Neural cell (in vitro differentiated cells): ENCODE data around the gene CLDN6. TPM values are rescaled to one million over a fixed set of nuclear protein-coding genes. Genes with fewer than 3 reads are reported as not detected.

ENCODE experiments used
- H2AFZ ChIP-seq: fragments of 200-600, 300-800 bp; sonication (generic), shearing (Covaris generic); 2 replicates; pipeline ENCODE4 v1.6.0; 2014; ENCODE audit warnings: low read depth, mild to moderate bottlenecking, antibody characterized with exemption, low read length, moderate library complexity
- H3F3A ChIP-seq: fragments of 200-600 bp; shearing (Covaris generic); 2 replicates; pipeline ENCODE4 v1.6.1; 2016; ENCODE audit warnings: mild to moderate bottlenecking, moderate library complexity, mixed read lengths, antibody characterized with exemption, low read length; ENCODE audit not compliant: insufficient read depth, poor library complexity, severe bottlenecking
- H3K27ac ChIP-seq: fragments of 200-600, 300-800 bp; sonication (generic), shearing (Covaris generic); 2 replicates; pipeline ENCODE4 v1.5.1; 2014; ENCODE audit warnings: mild to moderate bottlenecking, low read length, moderate library complexity
- H3K27me3 ChIP-seq: fragments of 300-800, 200-600 bp; sonication (generic), shearing (Covaris generic); 2 replicates; pipeline ENCODE4 v1.6.0; 2014; ENCODE audit warnings: mild to moderate bottlenecking, low read depth, low read length, moderate library complexity; ENCODE audit not compliant: insufficient read depth
- H3K36me3 ChIP-seq: fragments of 300-800, 200-600 bp; sonication (generic), shearing (Covaris generic); 2 replicates; pipeline ENCODE4 v1.5.1; 2014; ENCODE audit warnings: mild to moderate bottlenecking, antibody characterized with exemption, low read length, moderate library complexity; ENCODE audit not compliant: insufficient read depth
- H3K4me2 ChIP-seq: fragments of 300-800, 200-600 bp; sonication (generic), shearing (Covaris generic); 2 replicates; pipeline ENCODE4 v1.6.0; 2014; ENCODE audit warnings: mild to moderate bottlenecking, low read length
- H3K4me3 ChIP-seq: fragments of 300-800, 200-600 bp; sonication (generic), shearing (Covaris generic); 2 replicates; pipeline ENCODE4 v1.5.1; 2014; ENCODE audit warnings: mild to moderate bottlenecking, low read length, moderate library complexity
- H3K79me2 ChIP-seq: fragments of 200-600 bp; shearing (Covaris generic); replicated peaks from 2 replicates; pipeline ENCODE4 v1.6.0; 2014; ENCODE audit warnings: mild to moderate bottlenecking, low read length, moderate library complexity; ENCODE audit not compliant: insufficient read depth
- H3K9ac ChIP-seq: fragments of 300-800, 200-600 bp; sonication (generic), shearing (Covaris generic); 2 replicates; pipeline ENCODE4 v1.6.1; 2016; ENCODE audit warnings: mild to moderate bottlenecking, low read length, mixed read lengths
- H3K9me2 ChIP-seq: fragments of 200-600 bp; shearing (Covaris generic); 2 replicates; pipeline ENCODE4 v1.6.1; 2016; ENCODE audit warnings: mild to moderate bottlenecking, low read length, mixed read lengths; ENCODE audit not compliant: insufficient read depth
- H3K9me3 ChIP-seq: fragments of 200-600, 300-800 bp; sonication (generic), shearing (Covaris generic); 2 replicates; pipeline ENCODE4 v1.6.1; 2016; ENCODE audit warnings: mild to moderate bottlenecking, mixed run types, low read length, moderate library complexity, mixed read lengths
- H4K20me1 ChIP-seq: fragments of 200-600 bp; shearing (Covaris generic); 2 replicates; pipeline ENCODE4 v1.6.1; 2016; ENCODE audit warnings: mild to moderate bottlenecking, mixed run types; ENCODE audit not compliant: insufficient read depth
- EP300 ChIP-seq: fragments of 450-650 bp; conservative IDR thresholded peaks from 2 replicates; pipeline ENCODE4 v1.6.1; 2014; ENCODE audit warnings: antibody characterized with exemption, mild to moderate bottlenecking, moderate library complexity; ENCODE audit not compliant: poor library complexity, severe bottlenecking
- EZH2 ChIP-seq: fragments of 200-600, 300-800 bp; shearing (Covaris generic), sonication (generic); IDR thresholded peaks from 2 replicates; pipeline ENCODE4 v1.6.1; 2014; ENCODE audit warnings: antibody characterized with exemption, low read length, borderline replicate concordance, mild to moderate bottlenecking; ENCODE audit not compliant: insufficient read depth, poor library complexity, severe bottlenecking
- MXI1 ChIP-seq: fragments of 450-650 bp; conservative IDR thresholded peaks from 2 replicates; pipeline ENCODE4 v1.6.1; 2014; ENCODE audit warnings: antibody characterized with exemption, mild to moderate bottlenecking; ENCODE audit not compliant: poor library complexity, severe bottlenecking
- POLR2AphosphoS5 ChIP-seq: IDR thresholded peaks from 2 replicates; pipeline ENCODE4 v1.6.1; 2012
- RAD21 ChIP-seq: fragments of 450-650 bp; conservative IDR thresholded peaks from 2 replicates; pipeline ENCODE4 v1.6.1; 2014; ENCODE audit warnings: antibody characterized with exemption, mild to moderate bottlenecking, moderate library complexity
- SMC3 ChIP-seq: fragments of 450-650 bp; conservative IDR thresholded peaks from 2 replicates; pipeline ENCODE4 v1.6.1; 2014; ENCODE audit warnings: antibody characterized with exemption, mild to moderate bottlenecking, moderate library complexity; ENCODE audit not compliant: poor library complexity
- TAF1 ChIP-seq: IDR thresholded peaks from 2 replicates; pipeline ENCODE4 v1.6.1; 2012; ENCODE audit warnings: low read depth
- polyA plus RNA-seq: library from polyadenylated mRNA; depleted of rRNA; stranded (reverse); fragments of >200 nt; gene quantifications from 2 replicates; pipeline ENCODE4 v1.2.3, GENCODE V29; 2014
- TF ChIP-seq, protein P1 (sequence below): fragments of 450-650 bp; IDR thresholded peaks from 2 replicates; pipeline ENCODE4 v1.5.1; 2014; ENCODE audit warnings: antibody characterized with exemption, mild to moderate bottlenecking, moderate library complexity; ENCODE audit not compliant: poor library complexity, severe bottlenecking
- TF ChIP-seq, protein P2 (sequence below): IDR thresholded peaks from 2 replicates; pipeline ENCODE4 v1.6.1; 2012; ENCODE audit warnings: borderline replicate concordance

Gene CLDN6
- polyA plus RNA-seq, 1 donor from 2014 or later = not detected

DNA sequence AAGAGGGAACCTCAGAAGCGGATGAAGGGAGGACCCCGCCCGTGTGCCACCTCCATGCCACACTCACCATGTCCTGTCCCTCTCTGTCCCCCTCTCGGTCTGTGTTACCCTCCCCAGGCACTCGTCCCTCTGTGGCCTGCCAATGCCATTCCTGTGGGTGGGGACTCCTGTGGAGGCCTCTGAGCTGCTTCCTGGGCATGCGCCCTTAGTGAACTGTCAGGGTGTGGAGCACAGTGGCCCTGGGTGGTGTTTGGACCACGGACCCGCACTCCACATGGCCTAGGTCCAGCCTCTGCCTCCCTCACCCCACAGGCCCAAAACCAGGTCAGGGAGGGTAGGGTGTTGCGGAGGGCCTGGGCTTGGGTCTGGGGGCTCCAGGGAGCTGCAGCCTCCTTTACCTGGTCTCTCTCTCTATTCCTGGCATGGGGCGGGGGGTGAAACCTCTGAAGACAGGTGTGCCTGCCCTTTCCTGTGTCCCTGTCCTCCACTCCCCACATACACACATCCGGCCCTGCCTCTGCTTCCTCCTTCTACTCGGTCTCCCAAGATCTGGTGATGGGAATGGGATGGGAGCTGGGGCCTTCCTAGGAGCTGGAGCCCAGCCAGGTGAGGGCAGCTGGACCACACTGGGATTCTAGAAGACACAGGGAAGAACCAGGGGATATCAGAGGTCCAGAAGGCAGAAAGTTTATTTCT lies 26.3 kb downstream of the CLDN6 start:
- no peak overlapping the region for H3K27ac ChIP-seq
- H3K4me2 ChIP-seq = no peak overlapping the region
- H3K9me2 ChIP-seq = no peaks in the 10 kb centered on the region
- no peaks in the 10 kb centered on the region for H3K27me3 ChIP-seq
- no peak overlapping the region for H2AFZ ChIP-seq
- H4K20me1 ChIP-seq = no peaks in the 10 kb centered on the region
- TF ChIP-seq, protein P1, sequence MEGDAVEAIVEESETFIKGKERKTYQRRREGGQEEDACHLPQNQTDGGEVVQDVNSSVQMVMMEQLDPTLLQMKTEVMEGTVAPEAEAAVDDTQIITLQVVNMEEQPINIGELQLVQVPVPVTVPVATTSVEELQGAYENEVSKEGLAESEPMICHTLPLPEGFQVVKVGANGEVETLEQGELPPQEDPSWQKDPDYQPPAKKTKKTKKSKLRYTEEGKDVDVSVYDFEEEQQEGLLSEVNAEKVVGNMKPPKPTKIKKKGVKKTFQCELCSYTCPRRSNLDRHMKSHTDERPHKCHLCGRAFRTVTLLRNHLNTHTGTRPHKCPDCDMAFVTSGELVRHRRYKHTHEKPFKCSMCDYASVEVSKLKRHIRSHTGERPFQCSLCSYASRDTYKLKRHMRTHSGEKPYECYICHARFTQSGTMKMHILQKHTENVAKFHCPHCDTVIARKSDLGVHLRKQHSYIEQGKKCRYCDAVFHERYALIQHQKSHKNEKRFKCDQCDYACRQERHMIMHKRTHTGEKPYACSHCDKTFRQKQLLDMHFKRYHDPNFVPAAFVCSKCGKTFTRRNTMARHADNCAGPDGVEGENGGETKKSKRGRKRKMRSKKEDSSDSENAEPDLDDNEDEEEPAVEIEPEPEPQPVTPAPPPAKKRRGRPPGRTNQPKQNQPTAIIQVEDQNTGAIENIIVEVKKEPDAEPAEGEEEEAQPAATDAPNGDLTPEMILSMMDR = no peak
- no peak for TF ChIP-seq RAD21
- no peak for TF ChIP-seq EZH2
- no peak for TF ChIP-seq TAF1
- TF ChIP-seq POLR2AphosphoS5 = no peak
- TF ChIP-seq, protein P2, sequence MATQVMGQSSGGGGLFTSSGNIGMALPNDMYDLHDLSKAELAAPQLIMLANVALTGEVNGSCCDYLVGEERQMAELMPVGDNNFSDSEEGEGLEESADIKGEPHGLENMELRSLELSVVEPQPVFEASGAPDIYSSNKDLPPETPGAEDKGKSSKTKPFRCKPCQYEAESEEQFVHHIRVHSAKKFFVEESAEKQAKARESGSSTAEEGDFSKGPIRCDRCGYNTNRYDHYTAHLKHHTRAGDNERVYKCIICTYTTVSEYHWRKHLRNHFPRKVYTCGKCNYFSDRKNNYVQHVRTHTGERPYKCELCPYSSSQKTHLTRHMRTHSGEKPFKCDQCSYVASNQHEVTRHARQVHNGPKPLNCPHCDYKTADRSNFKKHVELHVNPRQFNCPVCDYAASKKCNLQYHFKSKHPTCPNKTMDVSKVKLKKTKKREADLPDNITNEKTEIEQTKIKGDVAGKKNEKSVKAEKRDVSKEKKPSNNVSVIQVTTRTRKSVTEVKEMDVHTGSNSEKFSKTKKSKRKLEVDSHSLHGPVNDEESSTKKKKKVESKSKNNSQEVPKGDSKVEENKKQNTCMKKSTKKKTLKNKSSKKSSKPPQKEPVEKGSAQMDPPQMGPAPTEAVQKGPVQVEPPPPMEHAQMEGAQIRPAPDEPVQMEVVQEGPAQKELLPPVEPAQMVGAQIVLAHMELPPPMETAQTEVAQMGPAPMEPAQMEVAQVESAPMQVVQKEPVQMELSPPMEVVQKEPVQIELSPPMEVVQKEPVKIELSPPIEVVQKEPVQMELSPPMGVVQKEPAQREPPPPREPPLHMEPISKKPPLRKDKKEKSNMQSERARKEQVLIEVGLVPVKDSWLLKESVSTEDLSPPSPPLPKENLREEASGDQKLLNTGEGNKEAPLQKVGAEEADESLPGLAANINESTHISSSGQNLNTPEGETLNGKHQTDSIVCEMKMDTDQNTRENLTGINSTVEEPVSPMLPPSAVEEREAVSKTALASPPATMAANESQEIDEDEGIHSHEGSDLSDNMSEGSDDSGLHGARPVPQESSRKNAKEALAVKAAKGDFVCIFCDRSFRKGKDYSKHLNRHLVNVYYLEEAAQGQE = no peak
- no peak for TF ChIP-seq EP300
- no peak for TF ChIP-seq SMC3
- no peak for TF ChIP-seq MXI1
- no peaks in the 10 kb centered on the region for H3K36me3 ChIP-seq
- no peak overlapping the region for H3K4me3 ChIP-seq
- H3F3A ChIP-seq = no peaks in the 10 kb centered on the region
- no peaks in the 10 kb centered on the region for H3K9me3 ChIP-seq
- H3K9ac ChIP-seq = no peak overlapping the region
- no peaks in the 10 kb centered on the region for H3K79me2 ChIP-seq

DNA sequence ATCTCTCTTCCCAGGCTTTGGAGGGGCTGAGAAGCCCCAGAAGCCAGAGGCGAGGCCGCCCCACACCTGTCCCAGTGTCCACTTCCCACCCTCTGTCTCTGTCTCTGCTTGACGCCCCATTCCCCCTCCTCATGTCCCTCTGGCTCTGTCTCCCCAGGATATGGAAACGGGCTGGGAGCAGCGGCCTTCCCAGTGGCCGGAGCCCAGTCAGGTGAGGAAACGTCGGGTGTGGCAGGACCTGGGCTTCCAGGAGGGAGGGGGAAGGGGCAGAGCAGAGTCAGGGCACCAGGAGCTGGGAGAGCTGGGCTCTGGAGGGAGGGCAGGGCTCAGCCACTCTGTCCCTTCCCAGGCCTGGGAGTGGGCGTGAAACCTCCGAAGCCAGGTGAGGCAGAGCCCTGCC lies 27.1 kb downstream of the CLDN6 start:
- Histone ChIP-seq H3K4me2 (no peak overlapping the region), H3K27ac (no peak overlapping the region), H3K9me3 (no peaks in the 10 kb centered on the region)

More for the DNA sequence above, 27.1 kb downstream of the CLDN6 start:
- Histone ChIP-seq H3K9me2 (no peaks in the 10 kb centered on the region), H3K79me2 (no peaks in the 10 kb centered on the region), H3K36me3 (no peaks in the 10 kb centered on the region), H3K9ac (no peak overlapping the region), H3K27me3 (no peaks in the 10 kb centered on the region), H3K4me3 (no peak overlapping the region), H4K20me1 (no peaks in the 10 kb centered on the region), H2AFZ (no peak overlapping the region), H3F3A (no peaks in the 10 kb centered on the region)
- TF ChIP-seq EP300 (no peak), EZH2 (no peak), RAD21 (no peak), SMC3 (no peak), POLR2AphosphoS5 (no peak), MXI1 (no peak), TAF1 (no peak)
- TF ChIP-seq, protein P1 = no peak
- TF ChIP-seq, protein P2 = no peak
